SK-N-SH (cell line): Measurements from ENCODE around the gene FBLIM1. TPM values are rescaled to one million over a fixed set of nuclear protein-coding genes. Genes with fewer than 3 reads are reported as not detected.
"Not testable (repeated sequence)": the region's sequence is repeated elsewhere in the genome, so short reads cannot be mapped to it uniquely, and the experiment has no call there.

Source experiments
- CTCF ChIA-PET: fragments of 300-600, 350-600 bp; formaldehyde crosslinking; extraction: SDS; loops from one replicate; lab custom pipeline; 2021; lab: Yijun Ruan, JAX
- POLR2A ChIA-PET: fragments of 350-600 bp; sonication (Branson Sonifier 250); formaldehyde crosslinking; extraction: SDS; loops from one replicate; lab custom pipeline; 2020; ENCODE audit warnings: antibody characterized with exemption, inconsistent platforms; lab: Yijun Ruan, JAX
- DNase-seq: peaks from one replicate; pipeline ENCODE4 v3.0.0; 2012
- H2AFZ ChIP-seq: fragments of 200-600 bp; sonication (generic); 2 replicates; pipeline ENCODE4 v1.8.1; 2016; ENCODE audit warnings: antibody characterized with exemption, mild to moderate bottlenecking, low read depth
- H3F3A ChIP-seq: fragments of 200-600 bp; sonication (generic); replicated peaks from 2 replicates; pipeline ENCODE3; 2016; ENCODE audit warnings: antibody characterized with exemption, mild to moderate bottlenecking; ENCODE audit not compliant: insufficient read depth
- H3K27ac ChIP-seq, 2 experiments: fragments of 200-500 bp in 1 of 2; fragments of 200-600 bp in 1 of 2; sonication (Bioruptor generic) in 1 of 2; sonication (generic), shearing (Covaris generic) in 1 of 2; 2 replicates each; pipeline versions ENCODE4 v1.5.1 to v1.6.1; 2014 to 2016; ENCODE audit warnings: low read depth in 2 of 2, inconsistent platforms in 1 of 2, low read length in 1 of 2, mild to moderate bottlenecking in 1 of 2, mixed read lengths in 1 of 2
- H3K27me3 ChIP-seq: fragments of 200-600 bp; sonication (generic), shearing (Covaris generic); 2 replicates; pipeline ENCODE4 v1.6.1; 2016; ENCODE audit warnings: mixed run types; ENCODE audit not compliant: insufficient read depth
- H3K36me3 ChIP-seq, 2 experiments: fragments of 200-500 bp in 1 of 2; fragments of 200-600 bp in 1 of 2; sonication (Bioruptor generic) in 1 of 2; sonication (generic) in 1 of 2; replicated peaks in 1 of 2; 2 replicates each; pipeline versions ENCODE3 to v1.5.1; 2014 to 2016; ENCODE audit warnings: low read length in 1 of 2, mild to moderate bottlenecking in 1 of 2; ENCODE audit not compliant: insufficient read depth in 2 of 2, control insufficient read depth in 1 of 2
- H3K4me1 ChIP-seq, 2 experiments: fragments of 200-500 bp in 1 of 2; fragments of 200-600 bp in 1 of 2; sonication (Bioruptor generic) in 1 of 2; sonication (generic), shearing (Covaris generic) in 1 of 2; 2 replicates each; pipeline versions ENCODE4 v1.5.1 to v1.6.1; 2014 to 2016; ENCODE audit warnings: low read depth in 1 of 2, low read length in 1 of 2, mixed run types in 1 of 2; ENCODE audit not compliant: insufficient read depth in 2 of 2, control insufficient read depth in 1 of 2
- H3K4me2 ChIP-seq: fragments of 200-600 bp; sonication (generic), shearing (Covaris generic); 2 replicates; pipeline ENCODE4 v1.6.1; 2017; ENCODE audit warnings: mixed run types
- H3K4me3 ChIP-seq, 2 experiments: fragments of 200-500 bp in 1 of 2; fragments of 200-600 bp in 1 of 2; sonication (Bioruptor generic) in 1 of 2; sonication (generic), shearing (Covaris generic) in 1 of 2; 2 replicates each; pipeline versions ENCODE4 v1.5.1 to v1.8.1; 2014 to 2016; ENCODE audit warnings: low read depth in 2 of 2, inconsistent platforms in 1 of 2, low read length in 1 of 2, mild to moderate bottlenecking in 1 of 2, mixed read lengths in 1 of 2, moderate library complexity in 1 of 2
- H3K79me2 ChIP-seq: fragments of 200-600 bp; sonication (generic); 2 replicates; pipeline ENCODE4 v1.8.1; 2017; ENCODE audit warnings: mild to moderate bottlenecking; ENCODE audit not compliant: insufficient read depth
- H3K9ac ChIP-seq: fragments of 200-600 bp; sonication (generic); 2 replicates; pipeline ENCODE4 v1.6.1; 2017; ENCODE audit warnings: mixed run types
- H3K9me2 ChIP-seq: fragments of 200-600 bp; sonication (generic); 2 replicates; pipeline ENCODE4 v1.6.1; 2017; ENCODE audit warnings: mixed run types
- H3K9me3 ChIP-seq: fragments of 200-600 bp; sonication (generic); 2 replicates; pipeline ENCODE4 v1.6.1; 2017; ENCODE audit warnings: mixed run types, mild to moderate bottlenecking, moderate library complexity
- H4K20me1 ChIP-seq: fragments of 200-600 bp; sonication (generic); 2 replicates; pipeline ENCODE4 v1.6.1; 2017; ENCODE audit warnings: mild to moderate bottlenecking, mixed run types; ENCODE audit not compliant: insufficient read depth
- ELF1 ChIP-seq: IDR thresholded peaks from 2 replicates; pipeline ENCODE4 v1.4.0; 2012
- FOSL2 ChIP-seq: IDR thresholded peaks from 2 replicates; pipeline ENCODE4 v1.4.0; 2012; ENCODE audit warnings: low read depth, mild to moderate bottlenecking, moderate library complexity, borderline replicate concordance
- MAX ChIP-seq: IDR thresholded peaks from 2 replicates; pipeline ENCODE4 v1.4.0; 2012; ENCODE audit warnings: low read depth
- POLR2AphosphoS5 ChIP-seq: IDR thresholded peaks from 2 replicates; pipeline ENCODE4 v1.6.1; 2012; ENCODE audit warnings: low read depth, low read length
- RCOR1 ChIP-seq: fragments of 150-350 bp; IDR thresholded peaks from 2 replicates; pipeline ENCODE4 v1.6.1; 2017; ENCODE audit warnings: antibody characterized with exemption, low read length
- USF1 ChIP-seq: IDR thresholded peaks from 2 replicates; pipeline ENCODE4 v1.4.0; 2012; ENCODE audit warnings: low read depth, borderline replicate concordance
- USF2 ChIP-seq: fragments of 150-350 bp; IDR thresholded peaks from 2 replicates; pipeline ENCODE4 v1.6.1; 2017; ENCODE audit warnings: antibody characterized with exemption, low read length, low read depth, borderline replicate concordance
- WGBS: methylation state at CpG from one replicate; pipeline ENCODE4 v1.1.6; 2017; ENCODE audit warnings: low lambda C conversion rate; 5-methylcytosine and 5-hydroxymethylcytosine counted together
- polyA plus RNA-seq, 3 experiments: library from polyadenylated mRNA; depleted of rRNA; stranded (reverse); fragments of >200 nt; gene quantifications; 2 replicates each; pipeline ENCODE4 v1.2.3, GENCODE V29; 2012
- TF ChIP-seq, protein P1 (sequence below): fragments of 200-600 bp; sonication (generic); IDR thresholded peaks from 2 replicates; pipeline ENCODE4 v1.6.1; 2017; ENCODE audit warnings: antibody characterized with exemption, mild to moderate bottlenecking, moderate library complexity

FBLIM1 gene
- polyA plus RNA-seq, 1 of the 3 experiments (the other 2 are of a cell fraction): 89.8 TPM

DNA sequence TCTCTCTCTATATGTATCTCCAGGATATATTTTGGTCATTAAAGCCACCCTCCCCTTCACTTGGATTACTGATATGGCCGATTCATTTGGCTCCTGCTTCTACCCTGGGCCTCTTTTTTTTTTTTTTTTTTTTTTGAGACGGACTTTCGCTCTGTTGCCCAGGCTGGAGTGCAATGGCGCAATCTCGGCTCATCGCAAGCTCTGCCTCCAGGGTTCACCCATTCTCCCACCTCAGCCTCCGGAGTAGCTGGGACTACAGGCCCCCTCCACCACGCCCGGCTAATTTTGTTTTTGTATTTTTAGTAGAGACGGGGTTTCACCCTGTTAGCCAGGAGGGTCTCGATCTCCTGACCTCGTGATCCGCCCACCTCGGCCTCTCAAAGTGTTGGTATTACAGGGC, 70.3 kb downstream of the FBLIM1 start:
- peaks cover 3 to 12% of the 10 kb centered on the region in 2 experiments; a peak in 2 of 4 replicates for H3K4me1 ChIP-seq
- H2AFZ ChIP-seq, H3K27me3 ChIP-seq, DNase-seq, H3K9me3 ChIP-seq, H3K4me3 ChIP-seq, H3K36me3 ChIP-seq, H3K27ac ChIP-seq, POLR2A ChIA-PET, H3K4me2 ChIP-seq, H3K9ac ChIP-seq, H4K20me1 ChIP-seq, H3K9me2 ChIP-seq: not testable (repeated sequence)
- WGBS: 85% methylated on average over 14 of the region's 14 CpGs
- CTCF ChIA-PET: interaction anchor here (0.6 to 2.3 kb wide), 2 partner anchors 13 to 152 kb away, joined by 3 to 9 read pairs; no protein-coding TSS in a partner anchor
- peaks cover 11% of the 10 kb centered on the region for H3F3A ChIP-seq
- H3K79me2 ChIP-seq: peaks cover 25% of the 10 kb centered on the region

GRCh38 chr1:15830258-15830657, 71.7 kb downstream of the FBLIM1 start:
- no peak for TF ChIP-seq RCOR1
- TF ChIP-seq, protein P1, sequence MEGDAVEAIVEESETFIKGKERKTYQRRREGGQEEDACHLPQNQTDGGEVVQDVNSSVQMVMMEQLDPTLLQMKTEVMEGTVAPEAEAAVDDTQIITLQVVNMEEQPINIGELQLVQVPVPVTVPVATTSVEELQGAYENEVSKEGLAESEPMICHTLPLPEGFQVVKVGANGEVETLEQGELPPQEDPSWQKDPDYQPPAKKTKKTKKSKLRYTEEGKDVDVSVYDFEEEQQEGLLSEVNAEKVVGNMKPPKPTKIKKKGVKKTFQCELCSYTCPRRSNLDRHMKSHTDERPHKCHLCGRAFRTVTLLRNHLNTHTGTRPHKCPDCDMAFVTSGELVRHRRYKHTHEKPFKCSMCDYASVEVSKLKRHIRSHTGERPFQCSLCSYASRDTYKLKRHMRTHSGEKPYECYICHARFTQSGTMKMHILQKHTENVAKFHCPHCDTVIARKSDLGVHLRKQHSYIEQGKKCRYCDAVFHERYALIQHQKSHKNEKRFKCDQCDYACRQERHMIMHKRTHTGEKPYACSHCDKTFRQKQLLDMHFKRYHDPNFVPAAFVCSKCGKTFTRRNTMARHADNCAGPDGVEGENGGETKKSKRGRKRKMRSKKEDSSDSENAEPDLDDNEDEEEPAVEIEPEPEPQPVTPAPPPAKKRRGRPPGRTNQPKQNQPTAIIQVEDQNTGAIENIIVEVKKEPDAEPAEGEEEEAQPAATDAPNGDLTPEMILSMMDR: peak; percentile 17; the same call in 1 of the 2 replicates
- no peak for TF ChIP-seq POLR2AphosphoS5
- Histone ChIP-seq H3K27ac (no peak overlapping the region), H3K27me3 (no peaks in the 10 kb centered on the region), H2AFZ (no peak overlapping the region), H3K79me2 (peaks cover 27% of the 10 kb centered on the region), H3F3A (peaks cover 22% of the 10 kb centered on the region), H3K9me2 (no peaks in the 10 kb centered on the region), H3K36me3 (peaks cover 0 to 6% of the 10 kb centered on the region in 2 experiments), H3K4me2 (no peak overlapping the region), H3K9me3 (no peaks in the 10 kb centered on the region; the same call in 1 of the 2 replicates), H4K20me1 (no peaks in the 10 kb centered on the region), H3K4me1 (peaks cover 3 to 12% of the 10 kb centered on the region in 2 experiments; a peak in 2 of 4 replicates), H3K9ac (no peak overlapping the region), H3K4me3 (no peak overlapping the region)
- CTCF ChIA-PET: interaction anchor here (2.3 kb wide), 1 partner anchor 15 kb away, joined by 9 read pairs; no protein-coding TSS in a partner anchor
- DNase-seq: no peak
- POLR2A ChIA-PET: no interaction called here
- 64% methylated on average over 1 of the region's 1 CpG for WGBS

- H2AFZ ChIP-seq: peak overlapping the region; percentile 60; the same call in 1 of the 2 replicates
- POLR2A ChIA-PET: interaction anchor here (1.0 to 2.3 kb wide), 7 partner anchors 12 to 416 kb away, joined by 3 to 19 read pairs (median 6); partner anchors contain the start of gene SPEN
- H3K4me1 ChIP-seq: peaks cover 3 to 12% of the 10 kb centered on the region in 2 experiments; a peak in 2 of 4 replicates
- H3K27me3 ChIP-seq: no peaks in the 10 kb centered on the region
- H3K27ac ChIP-seq: peak overlapping the region in 1 of 2 experiments; percentile 100; a peak in 3 of 4 replicates
- CTCF ChIA-PET: interaction anchor here (0.7 to 2.3 kb wide), 6 partner anchors 9 to 380 kb away, joined by 3 to 15 read pairs (median 4); no protein-coding TSS in a partner anchor
- H4K20me1 ChIP-seq: no peaks in the 10 kb centered on the region
- H3K36me3 ChIP-seq: peaks cover 0 to 6% of the 10 kb centered on the region in 2 experiments
- WGBS: 31% methylated on average over 24 of the region's 24 CpGs
- H3K4me2 ChIP-seq: peak overlapping the region; percentile 100
- DNase-seq: no peak
- peaks cover 34% of the 10 kb centered on the region for H3F3A ChIP-seq
- H3K9ac ChIP-seq: peak overlapping the region; percentile 99
- peak overlapping the region; percentile 61 to 98 for H3K4me3 ChIP-seq
- H3K9me2 ChIP-seq: no peaks in the 10 kb centered on the region
- TF ChIP-seq USF2: no peak
- TF ChIP-seq ELF1: 0 out of 2 replicates have a peak, but pooled peaks have one; percentile 27
- TF ChIP-seq USF1: no peak
- TF ChIP-seq FOSL2: peak; percentile 19; the same call in 1 of the 2 replicates
- 0 out of 2 replicates have a peak, but pooled peaks have one; percentile 14 for TF ChIP-seq MAX
- peaks cover 27% of the 10 kb centered on the region for H3K79me2 ChIP-seq
- H3K9me3 ChIP-seq: no peaks in the 10 kb centered on the region; the same call in 1 of the 2 replicates
Measured at GRCh38 chr1:15833069-15833679, 74.6 kb downstream of the FBLIM1 start.
